C4-2B (cell line): ENCODE measurements around the gene CFD.

ENCODE experiments used
- H3K27ac ChIP-seq: fragments of 450-650 bp; 2 replicates; pipeline ENCODE4 v1.5.1; 2017
- ZFX ChIP-seq: fragments of 450-650 bp; IDR thresholded peaks from 2 replicates; pipeline ENCODE4 v1.6.1; 2017
- TF ChIP-seq, protein P1 (sequence below): fragments of 450-650 bp; conservative IDR thresholded peaks from 2 replicates; pipeline ENCODE4 v1.5.1; 2017; ENCODE audit warnings: mild to moderate bottlenecking

The CFD gene

DNA sequence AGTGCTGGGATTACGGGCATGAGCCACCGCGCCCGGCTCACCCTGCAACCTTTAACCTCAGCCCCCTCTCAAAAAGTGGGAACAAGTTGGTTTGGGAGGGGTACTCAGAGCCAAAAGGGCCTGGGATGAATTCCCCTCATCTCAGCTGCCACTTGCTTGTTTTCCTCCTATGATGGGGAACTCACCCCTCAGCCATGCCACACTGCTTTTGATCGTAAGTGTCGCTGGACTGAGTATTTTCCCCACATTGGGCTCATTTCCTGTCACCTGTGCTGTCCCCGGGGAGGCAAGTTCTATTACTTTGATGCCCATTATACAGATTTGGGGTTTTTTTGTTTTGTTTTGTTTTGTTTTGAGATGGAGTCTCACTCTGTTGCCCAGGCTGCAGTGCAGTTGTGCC, 47.0 kb downstream of the CFD start:
- TF ChIP-seq, protein P1, sequence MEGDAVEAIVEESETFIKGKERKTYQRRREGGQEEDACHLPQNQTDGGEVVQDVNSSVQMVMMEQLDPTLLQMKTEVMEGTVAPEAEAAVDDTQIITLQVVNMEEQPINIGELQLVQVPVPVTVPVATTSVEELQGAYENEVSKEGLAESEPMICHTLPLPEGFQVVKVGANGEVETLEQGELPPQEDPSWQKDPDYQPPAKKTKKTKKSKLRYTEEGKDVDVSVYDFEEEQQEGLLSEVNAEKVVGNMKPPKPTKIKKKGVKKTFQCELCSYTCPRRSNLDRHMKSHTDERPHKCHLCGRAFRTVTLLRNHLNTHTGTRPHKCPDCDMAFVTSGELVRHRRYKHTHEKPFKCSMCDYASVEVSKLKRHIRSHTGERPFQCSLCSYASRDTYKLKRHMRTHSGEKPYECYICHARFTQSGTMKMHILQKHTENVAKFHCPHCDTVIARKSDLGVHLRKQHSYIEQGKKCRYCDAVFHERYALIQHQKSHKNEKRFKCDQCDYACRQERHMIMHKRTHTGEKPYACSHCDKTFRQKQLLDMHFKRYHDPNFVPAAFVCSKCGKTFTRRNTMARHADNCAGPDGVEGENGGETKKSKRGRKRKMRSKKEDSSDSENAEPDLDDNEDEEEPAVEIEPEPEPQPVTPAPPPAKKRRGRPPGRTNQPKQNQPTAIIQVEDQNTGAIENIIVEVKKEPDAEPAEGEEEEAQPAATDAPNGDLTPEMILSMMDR: no peak
- TF ChIP-seq ZFX: no peak
- no peak overlapping the region for H3K27ac ChIP-seq

DNA sequence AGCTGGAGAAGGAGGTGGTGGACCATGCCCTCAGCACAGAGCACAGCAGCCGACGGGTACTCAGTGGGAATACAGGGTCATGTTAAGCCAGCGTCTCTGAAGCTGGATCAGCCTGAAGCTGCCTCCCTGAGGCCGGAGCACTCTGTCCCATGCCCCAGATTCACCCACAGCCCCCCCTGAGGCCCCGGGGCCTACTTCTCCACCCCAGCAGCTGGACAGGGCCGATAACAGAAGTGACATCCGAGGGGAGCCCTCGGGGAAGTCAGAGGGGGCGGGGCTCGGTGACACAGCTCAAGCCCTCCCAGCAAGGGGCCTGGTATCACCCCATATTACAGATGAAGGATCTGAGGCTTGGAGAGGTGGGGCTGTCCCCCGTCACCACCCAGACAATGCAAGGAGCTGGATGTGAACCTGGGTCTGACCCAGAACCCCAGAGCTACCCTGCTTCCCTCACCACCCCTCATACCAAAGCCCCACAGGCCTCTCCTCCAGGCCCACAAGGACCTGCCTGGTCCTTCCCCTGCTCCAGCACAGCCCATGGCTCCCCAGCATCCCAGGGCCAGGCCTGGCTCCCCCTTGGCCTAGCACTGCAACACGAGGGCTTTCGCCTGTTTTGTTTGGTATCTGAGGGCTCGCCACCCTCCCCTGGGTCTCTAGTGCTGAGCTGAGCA, 47.9 kb downstream of the CFD start:
- H3K27ac ChIP-seq: no peak overlapping the region

GRCh38 chr19:911197-912033, 52.0 kb downstream of the CFD start:
- no peak overlapping the region for H3K27ac ChIP-seq
- TF ChIP-seq ZFX: no peak
- TF ChIP-seq, protein P1: no peak

More for the DNA sequence above, 47.9 kb downstream of the CFD start:
- no peak for TF ChIP-seq ZFX

DNA sequence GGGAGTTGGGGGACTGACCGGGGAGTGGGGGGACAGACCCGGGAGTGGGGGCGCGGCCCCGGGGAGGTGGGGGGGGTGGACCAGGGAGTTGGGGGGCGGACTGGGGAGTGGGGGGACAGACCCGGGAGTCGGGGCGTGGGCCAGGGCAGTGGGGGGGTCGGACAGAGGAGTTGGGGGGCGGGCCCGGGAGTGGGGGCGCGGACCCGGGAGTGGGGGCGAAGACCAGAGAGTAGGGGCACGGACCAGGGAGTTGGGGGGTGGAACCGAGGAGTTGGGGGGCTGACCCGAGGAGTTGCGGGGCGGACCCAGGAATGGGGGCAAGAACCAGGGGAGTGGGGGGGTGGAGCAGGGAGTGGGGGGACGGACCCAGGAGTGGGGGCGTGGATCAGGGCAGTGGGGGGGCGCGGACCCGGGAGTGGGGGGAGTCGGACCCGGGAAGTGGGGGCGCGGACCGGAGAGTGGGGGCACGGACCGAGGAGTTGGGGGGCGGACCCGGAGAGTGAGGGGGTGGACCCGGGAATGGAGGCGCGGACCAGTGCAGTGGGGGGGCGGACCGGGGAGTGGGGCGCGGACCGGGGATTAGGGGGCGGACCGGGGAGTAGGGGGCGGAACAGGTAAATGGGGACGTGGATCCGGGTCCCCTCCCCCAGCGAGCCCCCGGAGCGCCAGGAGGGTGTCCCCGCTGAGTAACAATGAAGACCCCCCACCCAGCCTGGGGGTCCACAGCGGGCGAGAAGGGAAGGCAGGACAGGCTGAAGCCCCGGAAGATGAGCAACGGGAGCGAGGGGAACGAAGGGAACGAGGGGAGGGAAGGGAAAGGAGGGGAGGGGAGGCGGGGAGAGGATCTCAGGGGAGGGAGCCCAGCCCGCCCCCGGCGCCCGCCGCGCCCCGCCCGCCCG, 53.0 kb downstream of the CFD start:
- TF ChIP-seq, protein P1: no peak
- no peak for TF ChIP-seq ZFX
- H3K27ac ChIP-seq: peak overlapping the region; percentile 78
